SK-N-MC (cell line): Measurements from ENCODE around the gene PARD3B.

Source experiments
- EZH2 ChIP-seq: fragments of 200-600 bp; sonication (generic); IDR thresholded peaks from one replicate; pipeline ENCODE4 v1.6.1; 2017; ENCODE audit warnings: antibody characterized with exemption
- POLR2AphosphoS5 ChIP-seq: IDR thresholded peaks from 2 replicates; pipeline ENCODE4 v1.6.1; 2012; ENCODE audit warnings: mild to moderate bottlenecking, low read depth, low read length, borderline replicate concordance

- no peak for TF ChIP-seq POLR2AphosphoS5
- no peak for TF ChIP-seq EZH2
Observed at GRCh38 chr2:205464681-205465080, 919.4 kb downstream of the PARD3B start.
